GM23248 (cell line): ENCODE measurements around the gene TENM4. TPM values are rescaled to one million over a fixed set of nuclear protein-coding genes. Genes with fewer than 3 reads are reported as not detected.

Experiments
- DNase-seq: peaks from one replicate; pipeline ENCODE4 v3.0.0-alpha.2; 2015
- H2AFZ ChIP-seq: fragments of 200-600 bp; sonication (generic); 2 replicates; pipeline ENCODE4 v1.6.1; 2016; ENCODE audit warnings: antibody characterized with exemption
- H3F3A ChIP-seq: fragments of 200-600 bp; sonication (generic); 2 replicates; pipeline ENCODE4 v1.6.1; 2016; ENCODE audit warnings: mild to moderate bottlenecking, antibody characterized with exemption, mixed run types; ENCODE audit not compliant: insufficient read depth
- H3K27ac ChIP-seq: fragments of 200-600 bp; sonication (generic); 2 replicates; pipeline ENCODE4 v1.5.1; 2016; ENCODE audit warnings: mild to moderate bottlenecking
- H3K27me3 ChIP-seq: fragments of 200-600 bp; sonication (generic); replicated peaks from 2 replicates; pipeline ENCODE4 v1.6.1; 2016; ENCODE audit warnings: mild to moderate bottlenecking; ENCODE audit not compliant: insufficient read depth
- H3K36me3 ChIP-seq: fragments of 200-600 bp; sonication (generic); 2 replicates; pipeline ENCODE4 v1.6.1; 2016; ENCODE audit warnings: low read depth, mild to moderate bottlenecking
- H3K4me1 ChIP-seq: fragments of 200-600 bp; sonication (generic); 2 replicates; pipeline ENCODE4 v1.6.1; 2016; ENCODE audit warnings: mild to moderate bottlenecking; ENCODE audit not compliant: insufficient read depth
- H3K4me2 ChIP-seq: fragments of 200-600 bp; sonication (generic); one replicate; pipeline ENCODE4 v1.6.1; 2016; ENCODE audit warnings: mild to moderate bottlenecking; ENCODE audit not compliant: unreplicated experiment
- H3K4me3 ChIP-seq: fragments of 200-600 bp; sonication (generic); 2 replicates; pipeline ENCODE4 v1.5.1; 2016; ENCODE audit warnings: mild to moderate bottlenecking
- H3K79me2 ChIP-seq: fragments of 200-600 bp; sonication (generic); 2 replicates; pipeline ENCODE4 v1.6.1; 2016; ENCODE audit warnings: mild to moderate bottlenecking; ENCODE audit not compliant: insufficient read depth
- H3K9ac ChIP-seq: fragments of 200-600 bp; sonication (generic); 2 replicates; pipeline ENCODE4 v1.6.1; 2016; ENCODE audit warnings: mild to moderate bottlenecking
- H3K9me2 ChIP-seq: fragments of 200-600 bp; sonication (generic); 2 replicates; pipeline ENCODE4 v1.6.1; 2016; ENCODE audit warnings: mixed run types, mild to moderate bottlenecking, moderate library complexity; ENCODE audit not compliant: insufficient read depth
- H3K9me3 ChIP-seq: fragments of 200-600 bp; sonication (generic); one replicate; pipeline ENCODE4 v1.6.1; 2017; ENCODE audit warnings: low read depth
- H4K20me1 ChIP-seq: fragments of 200-600 bp; sonication (generic); 2 replicates; pipeline ENCODE4 v1.6.0; 2016; ENCODE audit not compliant: insufficient read depth
- EZH2 ChIP-seq: fragments of 200-600 bp; sonication (generic); IDR thresholded peaks from 2 replicates; pipeline ENCODE4 v1.6.1; 2018; ENCODE audit warnings: antibody characterized with exemption, mild to moderate bottlenecking; ENCODE audit not compliant: insufficient read depth, poor library complexity, severe bottlenecking
- EZH2phosphoT487 ChIP-seq: fragments of 200-600 bp; sonication (generic); IDR thresholded peaks from 2 replicates; pipeline ENCODE4 v1.6.1; 2018; ENCODE audit warnings: antibody characterized with exemption, moderate library complexity, mild to moderate bottlenecking, low read depth; ENCODE audit not compliant: insufficient read depth
- WGBS, 2 experiments: methylation state at CpG; one replicate each; pipeline ENCODE4 v1.1.6; 2015 to 2017; ENCODE audit warnings: low lambda C conversion rate in 2 of 2, low coverage in 1 of 2; ENCODE audit errors: missing lambda C conversion rate in 2 of 2; 5-methylcytosine and 5-hydroxymethylcytosine counted together
- in situ Hi-C: fragments of 300-500 bp; cut with MboI; formaldehyde crosslinking; loops from 2 replicates; pipeline ENCODE4 v1.15.0; 2020
- polyA plus RNA-seq: library from polyadenylated mRNA; unstranded; fragments of >200 nt; fragmentation: Nextera tagmentation; extraction: Ambion mirVana; gene quantifications from 2 replicates; pipeline ENCODE4 v1.2.1, GENCODE V29; 2016
- total RNA-seq: library from RNA; depleted of rRNA; stranded (reverse); fragments of >200 nt; shearing (Covaris generic); gene quantifications from 2 replicates; pipeline ENCODE4 v1.2.3, GENCODE V29; 2014

The TENM4 gene
- total and polyA plus RNA-seq, 2 experiments from 2014 or later: 0.11 to 0.48 TPM

- no peaks in the 10 kb centered on the region for H3K9me3 ChIP-seq
- in situ Hi-C loops: no loop called here
- no peaks in the 10 kb centered on the region; the same call in 1 of the 2 replicates for H3K27me3 ChIP-seq
- H3K79me2 ChIP-seq: no peaks in the 10 kb centered on the region
- no peak overlapping the region for H2AFZ ChIP-seq
- WGBS, 2 experiments: 23 to 39% methylated on average over 3 of the region's 3 CpGs
- H3K4me2 ChIP-seq: no peak overlapping the region
- no peaks in the 10 kb centered on the region for H3K4me1 ChIP-seq
- TF ChIP-seq EZH2phosphoT487 (no peak), EZH2 (no peak)
- H3K27ac ChIP-seq: no peak overlapping the region
- no peak overlapping the region for H3K9ac ChIP-seq
- H4K20me1 ChIP-seq: no peaks in the 10 kb centered on the region
- no peaks in the 10 kb centered on the region for H3F3A ChIP-seq
- no peaks in the 10 kb centered on the region for H3K36me3 ChIP-seq
- no peaks in the 10 kb centered on the region for H3K9me2 ChIP-seq
- no peak for DNase-seq
- no peak overlapping the region for H3K4me3 ChIP-seq
These were observed 330.5 kb downstream of the TENM4 start for GRCh38 chr11:79110321-79110720.

- in situ Hi-C loops: no loop called here
- Histone ChIP-seq H3K9me3 (no peaks in the 10 kb centered on the region), H3K4me1 (no peaks in the 10 kb centered on the region), H3K79me2 (no peaks in the 10 kb centered on the region), H2AFZ (no peak overlapping the region), H4K20me1 (no peaks in the 10 kb centered on the region), H3K4me2 (no peak overlapping the region), H3K4me3 (no peak overlapping the region), H3K9me2 (no peaks in the 10 kb centered on the region), H3K9ac (no peak overlapping the region), H3K36me3 (no peaks in the 10 kb centered on the region), H3K27me3 (no peaks in the 10 kb centered on the region; the same call in none of the 2 replicates), H3K27ac (no peak overlapping the region), H3F3A (no peaks in the 10 kb centered on the region)
- no peak for TF ChIP-seq EZH2
- TF ChIP-seq EZH2phosphoT487: no peak
- 51 to 54% methylated on average over 7 of the region's 7 CpGs for WGBS, 2 experiments
- DNase-seq: peak; percentile 9
These were observed 332.0 kb downstream of the TENM4 start for GRCh38 chr11:79108851-79109250.

- Histone ChIP-seq H3K4me1 (no peaks in the 10 kb centered on the region), H4K20me1 (no peaks in the 10 kb centered on the region), H3K79me2 (no peaks in the 10 kb centered on the region), H3K27me3 (peaks cover 21% of the 10 kb centered on the region), H3F3A (no peaks in the 10 kb centered on the region), H3K27ac (no peak overlapping the region), H3K9me3 (no peaks in the 10 kb centered on the region), H2AFZ (no peak overlapping the region), H3K4me3 (no peak overlapping the region), H3K4me2 (no peak overlapping the region), H3K9ac (no peak overlapping the region), H3K9me2 (no peaks in the 10 kb centered on the region), H3K36me3 (no peaks in the 10 kb centered on the region)
- 8% methylated on average over 4 of the region's 4 CpGs for WGBS, 2 experiments
- in situ Hi-C loops: no loop called here
- TF ChIP-seq EZH2phosphoT487: no peak
- no peak for TF ChIP-seq EZH2
- DNase-seq: no peak
These were observed 338.0 kb downstream of the TENM4 start for GRCh38 chr11:79102840-79103239.

GRCh38 chr11:79101656-79102055 is 339.2 kb downstream of the TENM4 start:
- in situ Hi-C loops: no loop called here
- Histone ChIP-seq H3K79me2 (no peaks in the 10 kb centered on the region), H3K27me3 (peaks cover 33% of the 10 kb centered on the region), H3K9me3 (no peaks in the 10 kb centered on the region), H3K9ac (no peak overlapping the region), H3K36me3 (no peaks in the 10 kb centered on the region), H2AFZ (no peak overlapping the region), H3K9me2 (no peaks in the 10 kb centered on the region), H3K27ac (no peak overlapping the region), H3F3A (no peaks in the 10 kb centered on the region), H4K20me1 (no peaks in the 10 kb centered on the region), H3K4me2 (no peak overlapping the region), H3K4me3 (no peak overlapping the region), H3K4me1 (no peaks in the 10 kb centered on the region)
- no peak for TF ChIP-seq EZH2
- DNase-seq: no peak
- WGBS, 2 experiments: 11 to 18% methylated on average over 2 of the region's 2 CpGs

GRCh38 chr11:79100093-79100910 is 340.5 kb downstream of the TENM4 start:
- 24 to 27% methylated on average over 9 of the region's 9 CpGs for whole genome bisulfite sequencing, 2 experiments
- no peak overlapping the region for H3K9ac ChIP-seq
- H3K9me3 ChIP-seq: no peaks in the 10 kb centered on the region
- no peaks in the 10 kb centered on the region for H4K20me1 ChIP-seq
- no peaks in the 10 kb centered on the region for H3K4me1 ChIP-seq
- H3K4me2 ChIP-seq: no peak overlapping the region
- H3K79me2 ChIP-seq: no peaks in the 10 kb centered on the region
- DNase-seq: peak; percentile 77
- no peaks in the 10 kb centered on the region for H3F3A ChIP-seq
- no peak for TF ChIP-seq EZH2phosphoT487
- TF ChIP-seq EZH2: no peak
- H3K4me3 ChIP-seq: no peak overlapping the region
- H3K27me3 ChIP-seq: peaks cover 35% of the 10 kb centered on the region
- H3K36me3 ChIP-seq: no peaks in the 10 kb centered on the region
- in situ Hi-C loops: no loop called here
- no peak overlapping the region for H2AFZ ChIP-seq
- H3K9me2 ChIP-seq: no peaks in the 10 kb centered on the region
- H3K27ac ChIP-seq: no peak overlapping the region
